GM18867 (cell line): ENCODE measurements around the gene TOGARAM2.
"Not testable (repeated sequence)": the region's sequence is repeated elsewhere in the genome, so short reads cannot be mapped to it uniquely, and the experiment has no call there.

ENCODE experiments used
- ATAC-seq: cut with Tn5 transposase; IDR thresholded peaks from one replicate; pipeline ENCODE4 v1.9.1; 2021; ENCODE audit warnings: mild to moderate bottlenecking, moderate library complexity; ENCODE audit not compliant: unreplicated experiment

The TOGARAM2 gene

DNA sequence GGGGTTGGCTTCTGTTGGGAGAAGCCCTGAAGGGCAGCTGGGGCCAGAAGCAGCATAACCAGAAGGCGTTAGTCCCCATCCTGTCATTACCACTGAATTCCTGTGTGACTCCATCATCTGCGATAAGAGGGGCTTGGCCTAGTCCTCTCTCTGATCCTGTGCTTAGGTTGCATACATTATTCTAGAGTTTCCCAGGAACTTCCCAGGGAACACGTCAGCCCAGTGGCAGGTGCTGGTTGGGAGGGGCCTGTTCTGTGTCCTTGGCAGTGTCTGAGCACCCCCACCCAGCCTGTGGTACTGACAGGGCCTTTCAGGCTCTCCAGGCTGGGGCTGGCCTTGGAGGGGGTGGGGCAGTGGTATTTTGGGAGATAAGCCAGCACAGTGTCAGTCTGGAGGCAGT is 4.5 kb upstream of the TOGARAM2 start:
- no peak for ATAC-seq

DNA sequence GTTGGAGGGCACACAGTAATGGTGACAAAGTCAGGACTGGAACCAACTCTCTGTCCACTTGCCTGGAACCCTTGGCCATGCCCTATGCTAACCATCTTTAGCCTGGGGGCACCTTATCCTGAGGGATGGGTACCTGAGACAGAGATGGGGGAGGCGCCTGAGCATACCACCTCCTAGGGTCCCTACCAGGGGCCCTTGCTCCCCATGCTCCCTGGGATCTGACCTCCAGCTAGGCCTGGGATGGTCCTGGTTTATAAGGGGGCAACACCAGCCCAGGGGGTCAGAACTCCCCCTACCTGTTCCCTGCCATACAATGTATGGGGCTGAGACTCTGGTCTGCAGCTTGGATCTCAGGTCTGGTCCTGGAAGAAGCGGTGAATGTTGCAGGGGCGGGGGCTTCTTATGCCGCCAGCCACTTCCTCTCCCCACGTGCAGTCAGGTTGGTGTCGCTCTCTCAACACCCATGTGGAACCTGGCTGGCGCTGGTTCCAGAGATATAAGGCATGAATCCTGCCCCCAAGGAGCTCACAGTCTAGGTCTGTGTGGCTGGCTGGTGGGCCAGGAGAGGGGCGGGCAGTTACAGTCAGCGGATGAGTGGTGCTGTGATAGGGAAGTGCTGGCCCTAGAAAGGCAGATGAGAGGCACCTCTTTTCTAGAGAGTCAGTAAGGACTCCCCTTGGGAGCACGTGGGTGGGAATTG is 3.8 kb upstream of the TOGARAM2 start:
- ATAC-seq = no peak

DNA sequence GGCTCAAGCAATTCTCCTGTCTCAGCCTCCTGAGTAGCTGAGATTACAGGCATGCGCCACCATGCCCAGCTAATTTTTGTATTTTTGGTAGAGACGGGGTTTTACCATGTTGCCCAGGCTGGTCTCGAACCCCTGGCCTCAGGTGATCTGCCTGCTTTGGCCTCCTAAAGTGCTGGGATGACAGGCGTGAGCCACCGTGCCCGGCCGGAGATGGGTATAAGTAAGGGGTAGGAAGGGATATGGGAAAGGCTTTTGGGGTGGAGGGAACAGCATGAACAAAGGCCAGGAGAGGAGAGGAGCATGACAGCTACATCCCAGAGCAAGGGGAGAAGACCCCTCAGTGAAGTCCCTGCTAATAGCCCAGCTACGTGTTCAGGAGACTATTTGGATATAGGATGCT is 3.1 kb upstream of the TOGARAM2 start:
- not testable (repeated sequence) for ATAC-seq

DNA sequence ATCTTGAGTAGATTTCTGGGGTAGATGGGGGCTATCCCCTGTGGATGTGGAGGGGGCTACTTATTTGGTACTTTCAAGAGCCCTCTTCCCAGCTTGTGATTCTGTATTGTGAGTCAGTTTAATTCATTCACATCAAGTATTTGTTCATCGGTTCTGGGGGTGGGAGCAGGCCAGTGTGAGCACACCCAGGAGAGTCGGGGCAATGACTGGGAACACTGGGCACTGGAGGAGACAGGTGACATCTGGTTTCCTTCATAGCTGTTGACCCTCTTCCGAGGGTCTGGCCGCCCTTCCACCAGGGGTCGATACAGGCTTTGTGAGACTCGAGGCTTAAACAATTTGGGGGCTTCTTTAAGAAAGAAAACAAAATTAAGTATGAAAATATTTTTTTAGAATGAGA is 2.5 kb upstream of the TOGARAM2 start:
- no peak for ATAC-seq

DNA sequence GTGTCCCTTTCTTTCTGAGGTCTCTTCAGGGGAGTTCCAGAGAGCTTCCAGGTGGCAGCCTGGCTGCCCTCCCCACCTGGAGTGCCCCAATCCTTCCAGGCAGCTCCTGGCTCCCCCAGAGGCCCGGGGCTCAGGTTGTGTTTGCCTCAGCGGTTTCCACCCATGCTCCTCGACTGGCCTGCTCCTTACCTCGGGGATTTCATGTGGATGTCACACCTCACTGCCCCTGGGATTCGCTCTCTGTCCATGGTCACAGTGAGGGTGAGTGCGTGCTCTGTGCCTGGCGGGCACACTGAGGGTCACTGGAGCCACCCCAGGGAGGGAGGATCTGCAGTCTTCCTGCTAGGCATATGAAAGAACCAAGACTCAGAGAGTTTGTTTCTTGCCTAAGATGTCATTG is 2.1 kb upstream of the TOGARAM2 start:
- no peak for ATAC-seq

DNA sequence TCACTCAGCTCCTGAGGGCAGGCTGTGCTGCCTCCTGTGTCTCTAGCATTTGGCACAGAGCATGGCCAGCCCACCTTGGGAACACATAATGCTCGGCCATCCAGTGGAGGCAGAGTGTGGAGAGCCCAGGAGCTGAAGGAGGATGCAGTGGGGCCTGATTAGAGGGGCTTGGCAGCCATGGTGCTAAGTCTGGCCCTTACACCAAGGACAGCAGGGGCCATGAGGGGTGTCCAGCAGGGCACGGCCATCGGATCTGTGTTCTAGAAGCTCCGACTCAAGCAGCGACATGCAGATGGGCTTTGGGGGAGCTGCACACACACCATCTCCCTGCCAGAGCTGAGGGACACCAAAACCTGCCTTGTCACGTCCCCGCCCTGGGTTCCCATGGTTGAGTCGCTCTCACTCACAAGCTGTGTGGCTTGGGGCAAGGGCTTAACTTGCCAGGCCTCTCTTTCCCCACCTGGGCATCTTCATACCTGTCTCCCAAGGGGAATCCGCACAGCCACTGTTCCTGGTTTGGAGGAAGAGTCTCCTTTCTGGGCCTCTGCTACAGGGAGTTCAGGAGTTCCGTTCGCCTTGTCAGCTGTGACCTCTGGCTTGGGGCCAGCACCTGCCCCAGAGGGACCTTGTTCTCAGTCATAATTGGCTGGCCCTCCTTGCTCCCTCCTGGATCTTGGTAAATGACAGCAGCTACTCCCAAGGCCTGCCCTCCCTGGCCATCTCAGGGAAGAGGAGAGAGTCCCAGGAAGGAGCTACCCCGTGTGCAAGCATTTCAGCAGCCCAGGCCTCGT is 1.3 kb upstream of the TOGARAM2 start:
- no peak for ATAC-seq

DNA sequence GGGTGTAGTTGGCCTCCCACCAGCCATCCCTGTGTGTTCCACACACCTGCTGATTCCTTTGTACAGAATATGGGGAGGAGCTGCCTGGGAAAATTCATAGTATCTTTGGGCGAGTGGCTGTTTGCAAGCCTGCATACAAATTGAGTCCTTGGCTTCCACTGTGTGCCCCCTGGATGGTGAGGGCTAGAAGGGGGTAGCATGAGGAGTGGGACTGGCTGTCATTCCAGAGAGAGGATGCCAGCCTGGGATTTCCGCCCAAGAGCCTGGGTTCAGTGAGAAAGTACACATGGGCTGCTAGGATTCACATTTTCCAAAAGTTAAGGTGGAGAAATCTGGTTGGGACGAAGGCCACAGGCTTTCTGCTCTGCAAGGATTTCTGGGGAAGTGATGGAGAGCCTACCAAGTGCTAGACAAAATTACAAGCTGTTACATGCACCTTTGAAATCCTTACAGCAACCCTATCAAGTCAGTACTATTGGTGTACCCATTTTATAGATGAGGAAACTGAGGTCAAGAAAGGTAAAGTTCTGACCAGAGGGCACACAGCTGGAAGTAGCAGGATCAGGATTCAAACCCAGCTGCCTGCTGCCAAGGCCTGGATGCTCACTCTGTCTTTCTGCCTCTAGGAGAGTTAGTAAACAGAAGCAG is 606 bp upstream of the TOGARAM2 start:
- no peak for ATAC-seq

DNA sequence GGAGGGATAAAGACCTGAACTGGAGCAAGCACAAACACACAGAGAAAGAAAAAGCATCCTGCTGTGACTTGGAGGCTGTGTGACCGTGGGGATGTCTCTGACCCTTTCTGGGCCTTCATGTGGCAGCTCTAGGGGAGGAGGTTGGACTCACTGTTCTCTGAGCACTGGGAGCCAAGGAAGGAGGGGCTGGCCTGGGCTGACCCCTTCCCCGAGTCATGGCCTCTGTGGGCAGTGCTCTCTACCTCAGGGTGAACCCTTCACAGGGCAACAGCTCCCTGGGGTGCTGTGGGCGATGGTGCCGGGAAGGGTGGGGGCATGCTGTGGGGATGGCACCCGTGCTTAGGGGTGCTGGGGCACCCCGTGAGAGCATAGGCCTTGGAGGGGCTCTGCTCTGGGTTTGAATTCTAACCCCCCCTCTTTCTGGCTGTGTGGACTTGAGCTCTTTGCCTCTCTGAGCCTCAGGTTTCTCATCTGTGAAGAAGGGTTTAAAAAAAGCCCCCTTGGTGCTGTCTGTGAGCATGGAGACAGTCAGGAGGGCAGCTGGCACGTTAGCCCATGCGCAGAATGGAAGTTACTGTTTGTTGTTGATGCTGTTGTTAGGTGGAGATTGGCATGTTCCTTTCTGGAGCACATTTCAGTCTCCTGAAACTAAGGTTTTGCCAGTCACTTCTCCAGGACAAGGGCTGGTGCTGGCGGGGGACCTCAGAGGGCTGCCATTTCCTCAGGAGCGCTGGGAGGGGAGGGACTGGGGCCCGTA is 700 bp downstream of the TOGARAM2 start:
- no peak for ATAC-seq

DNA sequence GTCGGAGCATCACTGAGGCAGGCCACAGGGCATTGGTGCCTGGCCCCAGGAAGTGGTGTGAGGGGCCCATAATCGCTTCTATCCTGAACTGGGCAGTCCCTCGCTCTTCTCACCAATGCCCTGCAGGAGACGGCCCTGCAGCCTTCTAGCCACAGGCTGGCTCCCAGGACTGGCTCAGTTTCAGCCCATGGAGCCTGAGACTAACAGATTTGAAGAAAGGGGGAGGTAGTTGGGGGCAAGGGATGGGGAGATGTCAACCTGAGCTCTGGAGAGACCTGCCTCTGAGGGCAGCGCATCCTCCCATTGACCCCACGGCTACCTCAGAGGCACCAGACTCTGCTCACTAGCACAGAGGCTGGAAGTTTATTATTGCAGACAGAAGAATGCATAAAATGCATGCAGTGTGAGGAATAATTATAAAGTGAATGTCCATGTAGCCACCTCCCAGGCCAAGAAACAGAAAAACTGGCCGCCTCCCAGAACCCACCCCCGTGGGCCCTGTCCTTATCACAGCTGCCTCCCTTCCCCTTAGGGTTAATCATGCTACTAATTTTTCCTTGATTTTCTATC is 1.4 kb downstream of the TOGARAM2 start:
- ATAC-seq = no peak

DNA sequence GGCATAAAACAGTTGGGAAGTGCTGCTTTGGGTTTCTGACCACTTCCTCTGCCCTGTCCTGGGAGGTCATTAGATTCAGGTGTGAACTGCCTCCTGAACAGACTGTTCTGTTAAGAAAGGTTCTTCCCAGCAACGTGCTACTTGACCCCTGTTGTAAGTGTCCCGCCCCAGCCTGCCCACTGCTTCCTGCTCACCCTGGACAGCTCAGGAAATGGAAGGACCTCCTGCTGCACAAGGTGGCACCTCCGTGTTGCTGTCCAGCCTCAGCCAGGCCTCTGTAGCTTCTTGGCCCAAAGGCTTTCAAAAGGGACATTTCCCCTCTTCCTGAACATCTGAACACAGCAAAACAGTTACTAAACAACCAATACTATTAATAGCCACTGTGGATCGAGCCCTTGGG is 5.3 kb downstream of the TOGARAM2 start:
- ATAC-seq = no peak

DNA sequence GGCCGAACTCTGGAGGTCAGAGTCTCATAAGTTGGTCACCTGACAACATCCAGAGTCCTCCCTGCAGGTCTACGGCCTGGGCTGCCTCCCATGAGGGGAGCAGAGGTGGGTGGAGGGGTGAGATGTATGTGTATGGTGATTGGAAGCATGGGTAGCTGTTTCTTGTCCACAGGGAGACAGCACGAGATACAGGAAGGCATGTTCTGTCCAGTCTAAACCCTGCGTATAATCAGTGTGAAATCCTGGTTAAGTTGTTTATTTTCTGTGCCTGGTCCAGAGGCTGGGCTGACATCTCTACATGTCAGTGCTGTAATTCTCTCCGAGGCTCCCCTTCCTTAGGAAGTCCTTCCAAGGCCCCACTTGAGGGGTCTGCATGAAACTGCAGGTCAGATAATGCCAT is 8.9 kb downstream of the TOGARAM2 start:
- ATAC-seq = no peak

DNA sequence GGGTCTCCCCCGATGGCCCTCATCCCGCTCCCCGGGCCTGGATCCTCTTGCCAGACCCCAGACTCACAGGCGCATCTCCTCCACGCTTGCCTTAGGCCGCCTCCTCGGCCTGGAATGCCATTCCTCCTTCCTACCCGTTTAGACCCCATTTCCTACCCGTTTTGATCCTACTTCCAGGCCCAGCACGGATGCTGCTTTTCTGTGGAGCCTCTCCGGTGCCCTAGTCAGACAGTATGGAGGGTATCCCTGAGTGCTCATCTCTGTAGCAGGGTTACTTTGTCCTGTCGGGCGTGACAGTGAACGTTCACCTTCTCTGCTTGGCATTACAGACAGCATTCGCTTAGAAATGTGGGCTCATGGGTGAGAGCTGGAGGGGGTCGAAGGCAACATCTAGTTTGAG is 9.3 kb downstream of the TOGARAM2 start:
- no peak for ATAC-seq

DNA sequence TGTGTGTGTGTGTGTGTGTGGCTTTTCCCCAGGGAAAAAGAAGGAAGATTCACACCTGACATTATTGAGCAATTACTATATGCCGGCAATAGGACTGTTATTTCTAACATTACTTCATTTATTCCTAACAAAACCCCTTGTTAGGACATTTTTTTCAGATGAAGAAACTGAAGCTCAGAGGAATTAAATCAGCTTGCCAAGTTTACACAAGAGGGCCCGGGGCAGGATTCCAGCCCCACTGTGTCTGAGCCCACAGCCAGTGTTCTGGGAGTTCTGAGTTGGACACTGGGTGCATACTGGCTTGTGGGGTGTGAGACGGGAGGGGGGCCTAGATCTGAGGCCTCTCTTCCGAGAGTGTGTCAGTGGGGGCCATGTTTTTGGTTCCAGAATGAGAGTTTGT is 9.9 kb downstream of the TOGARAM2 start:
- no peak for ATAC-seq

DNA sequence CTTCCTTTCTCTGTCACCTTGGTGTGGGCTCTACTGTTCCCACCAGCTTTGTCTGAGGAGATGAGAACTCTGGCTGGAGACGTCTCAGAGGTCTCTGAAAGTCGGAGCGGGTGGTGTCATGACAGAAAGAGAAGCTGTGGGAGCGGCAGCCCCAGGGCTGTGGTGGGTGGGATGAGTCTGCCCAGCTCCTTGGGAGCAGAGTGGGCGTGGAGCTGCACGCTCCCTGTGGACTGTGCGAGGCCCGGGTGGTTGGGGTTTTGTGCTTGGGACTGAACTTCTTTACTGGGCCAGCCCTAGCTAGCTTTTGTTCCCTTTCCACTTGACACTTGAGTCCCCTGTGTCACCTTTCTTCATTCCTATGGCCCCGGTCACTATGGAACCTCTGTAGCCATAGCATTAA is 10.4 kb downstream of the TOGARAM2 start:
- ATAC-seq = no peak

DNA sequence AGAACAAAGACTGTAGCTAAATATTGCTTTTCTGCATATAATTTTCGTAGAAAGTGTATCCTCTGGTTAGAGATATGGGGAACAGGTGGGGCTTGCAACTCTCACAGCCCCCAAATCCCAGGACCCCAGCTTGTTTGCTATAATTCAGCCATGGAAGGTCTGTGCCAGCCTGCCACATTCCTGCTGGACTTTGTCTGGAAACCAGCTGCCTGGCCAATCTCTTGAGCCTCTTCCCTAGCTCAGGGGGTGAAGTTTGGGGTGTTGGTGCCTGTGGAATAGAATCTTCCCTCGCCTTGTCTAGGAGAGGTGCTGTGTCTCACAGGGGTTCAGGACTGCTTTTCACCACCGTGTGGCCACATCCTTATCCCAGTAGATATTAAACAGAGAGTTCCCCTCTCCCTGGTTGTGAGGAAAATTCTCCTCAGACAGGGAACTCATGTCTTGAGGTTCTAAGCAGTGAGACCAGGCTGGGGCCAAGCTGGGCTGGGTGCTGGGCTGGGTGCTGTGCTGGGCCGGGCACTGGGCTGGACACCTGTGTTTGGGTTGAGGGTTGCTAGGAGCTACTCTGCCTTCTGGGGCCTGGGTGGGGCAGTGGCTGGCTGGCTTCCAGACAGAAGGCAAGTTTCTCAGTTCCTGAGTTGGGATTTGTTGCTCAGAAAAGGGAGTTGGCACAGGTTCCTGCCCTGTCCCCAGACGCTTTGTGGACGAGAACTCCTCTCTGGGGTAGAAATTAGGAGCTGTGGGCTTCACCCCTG is 12.3 kb downstream of the TOGARAM2 start:
- no peak for ATAC-seq

DNA sequence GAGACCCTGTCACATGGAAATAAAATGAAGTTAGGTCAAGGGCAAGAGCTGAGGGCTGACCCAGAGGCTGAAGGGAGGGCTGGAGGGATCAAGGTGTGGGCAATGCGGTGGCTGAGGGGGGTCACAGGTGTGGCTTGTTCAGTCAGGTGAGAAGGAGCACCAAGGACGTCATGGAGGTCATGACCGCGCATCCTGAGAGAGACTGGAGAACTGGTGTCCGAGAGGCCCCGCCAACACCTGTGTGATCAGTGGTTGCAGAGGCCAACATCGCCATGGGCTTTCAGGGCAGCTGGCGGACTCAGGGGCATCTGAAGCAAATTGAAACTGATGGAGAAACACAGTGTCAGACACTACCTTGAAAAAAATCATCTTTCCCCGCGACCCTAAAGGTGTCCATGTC is 13.0 kb downstream of the TOGARAM2 start:
- ATAC-seq = no peak

DNA sequence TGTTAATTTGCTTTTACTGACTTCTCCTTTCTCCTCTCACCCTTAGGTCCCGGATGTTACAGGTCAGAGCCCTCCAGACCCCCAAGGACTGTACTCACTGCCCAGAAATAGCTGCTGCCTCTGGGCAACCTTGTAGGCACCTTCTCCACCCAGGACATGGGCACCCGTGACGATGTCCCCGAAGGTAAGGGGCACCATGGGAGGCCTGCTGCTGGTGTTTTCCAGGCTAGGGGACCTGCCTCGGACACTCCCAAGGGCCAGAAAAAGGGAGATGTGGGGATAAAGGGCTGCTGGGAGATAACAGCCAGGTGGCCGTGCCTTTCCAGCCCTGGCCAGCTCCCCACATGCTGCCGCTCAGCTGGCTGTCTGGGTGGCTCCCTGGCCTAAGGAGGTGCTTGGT is 13.6 kb downstream of the TOGARAM2 start:
- ATAC-seq = no peak

DNA sequence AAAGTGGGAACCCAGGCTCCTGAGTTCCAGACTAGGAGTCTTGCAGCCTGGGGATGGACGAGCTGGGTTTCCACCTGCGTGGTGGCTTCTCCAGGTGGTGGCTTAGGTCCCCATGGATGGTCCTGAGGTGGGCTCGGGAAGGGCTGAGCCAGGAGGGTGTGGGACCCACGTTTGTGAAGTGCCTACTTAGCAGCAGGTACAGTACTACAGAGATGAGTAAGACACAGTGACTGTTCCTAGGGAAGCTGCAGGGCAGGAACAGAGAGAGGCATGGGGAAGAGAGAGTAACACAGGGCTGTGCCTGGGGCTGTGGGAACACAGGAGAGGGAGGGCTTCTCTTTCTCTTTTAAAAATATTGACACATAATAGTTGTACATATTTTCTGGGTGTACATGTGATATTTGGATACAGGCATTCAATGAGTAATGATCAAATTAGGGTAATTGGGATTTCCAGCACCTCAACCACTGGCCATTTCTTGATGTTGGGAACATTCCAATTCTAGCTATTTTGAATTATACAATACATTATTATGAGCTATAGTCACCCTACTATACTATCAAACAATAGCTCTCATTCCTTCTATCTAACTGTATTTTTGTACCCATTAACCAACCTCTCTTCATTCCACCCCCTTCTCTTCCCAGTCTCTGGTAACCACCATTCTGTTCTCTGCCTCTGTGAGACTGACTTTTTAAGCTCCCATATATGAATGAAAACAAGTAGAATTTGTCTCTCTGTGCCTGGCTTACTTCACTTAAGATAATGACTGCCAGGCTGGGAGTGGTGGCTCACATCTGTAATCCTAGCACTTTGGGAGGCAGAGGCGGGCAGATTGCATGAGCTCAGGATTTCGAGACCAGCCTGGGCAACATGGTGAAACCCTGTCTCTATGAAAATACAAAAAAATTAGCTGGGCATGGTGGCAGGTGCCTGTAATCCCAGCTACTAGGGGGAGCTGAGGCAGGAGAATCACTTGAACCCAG is 15.0 kb downstream of the TOGARAM2 start:
- ATAC-seq = no peak

DNA sequence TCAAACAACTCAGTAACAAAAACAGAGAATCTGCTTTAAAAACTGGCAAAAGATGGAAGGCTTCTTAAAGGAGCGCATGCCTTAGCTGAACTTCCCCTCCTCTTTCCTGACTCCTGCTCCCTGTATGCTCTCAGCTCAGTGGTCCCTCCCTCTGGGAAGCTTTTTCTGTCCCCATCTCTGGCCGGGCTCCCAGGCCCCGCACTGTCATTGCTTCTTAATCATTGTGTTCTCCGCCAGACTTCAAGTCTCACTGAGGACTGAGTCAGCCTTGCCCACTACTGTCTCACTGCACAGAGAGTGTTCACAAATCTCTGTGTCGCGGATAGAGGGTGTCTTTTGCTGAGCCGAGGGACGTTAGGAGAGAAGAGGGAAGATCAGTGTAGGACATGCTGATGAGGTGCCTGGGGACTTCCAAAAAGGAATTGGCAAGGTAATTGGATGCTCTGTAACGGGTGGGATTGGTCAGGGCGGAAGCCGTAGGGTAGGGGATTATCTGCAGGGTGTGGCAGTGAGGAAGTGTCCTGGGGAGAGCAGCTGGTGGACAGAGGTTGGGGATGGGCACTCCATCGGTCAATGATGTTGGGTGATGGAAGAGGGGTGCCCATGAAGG is 16.2 kb downstream of the TOGARAM2 start:
- no peak for ATAC-seq
